HCT116 (cell line): Measurements from ENCODE around the gene MAPKBP1. TPM values are rescaled to one million over a fixed set of nuclear protein-coding genes. Genes with fewer than 3 reads are reported as not detected.

Source experiments
- ATAC-seq: fragments of 200-7000 bp; cut with Tn5 transposase; 2 replicates; pipeline ENCODE4 v1.9.1; 2020; ENCODE audit warnings: mild to moderate bottlenecking, moderate library complexity
- BruUV-seq: library from RNA; stranded (reverse); fragments of 400-500 nt; replicated peaks from 2 replicates; lab custom pipeline; 2021; lab: Mats Ljungman, UMichigan
- CTCF ChIA-PET: fragments of 300-600 bp; sonication (Branson Sonifier 250); formaldehyde crosslinking; loops from one replicate; lab custom pipeline; 2021; ENCODE audit warnings: antibody characterized with exemption; lab: Charles Lee
- POLR2A ChIA-PET: fragments of 300-600, 350-600 bp; sonication (Branson Sonifier 250); formaldehyde crosslinking; loops from one replicate; lab custom pipeline; 2021; ENCODE audit warnings: antibody characterized with exemption; lab: Charles Lee
- RAD21 ChIA-PET, 2 experiments: fragments of 300-600 bp; sonication (Branson Sonifier 250); formaldehyde crosslinking; loops; one replicate each; lab custom pipeline; 2023; ENCODE audit warnings: low total read pairs in 2 of 2; ENCODE audit not compliant: uncharacterized antibody in 2 of 2, unreplicated experiment in 2 of 2, low non-redundant PET in 1 of 2; lab: Charles Lee
- DNase-seq: peaks from one replicate; pipeline ENCODE4 v3.0.0-alpha.2; 2010; ENCODE audit warnings: low read depth, low spot score
- H2AFZ ChIP-seq: fragments of 200-600 bp; shearing (Covaris generic), sonication (generic); 2 replicates; pipeline ENCODE4 v1.6.1; 2017; ENCODE audit warnings: low read depth, mixed run types, mixed read lengths, antibody characterized with exemption, low read length; ENCODE audit not compliant: poor library complexity, severe bottlenecking
- H3K27ac ChIP-seq: 2 replicates; pipeline ENCODE4 v1.5.1; 2012; ENCODE audit warnings: low read depth, low read length
- H3K27me3 ChIP-seq: fragments of 200-600 bp; sonication (generic); 2 replicates; pipeline ENCODE4 v1.6.1; 2016; ENCODE audit warnings: mixed run types, low read length, mixed read lengths; ENCODE audit not compliant: insufficient read depth
- H3K36me3 ChIP-seq, 2 experiments: fragments of 200-500 bp in 1 of 2; fragments of 200-600 bp in 1 of 2; sonication (Bioruptor generic) in 1 of 2; sonication (generic) in 1 of 2; 2 replicates each; pipeline versions ENCODE4 v1.5.1 to v1.6.1; 2014 to 2016; ENCODE audit warnings: low read length in 2 of 2, inconsistent platforms in 1 of 2, mixed read lengths in 1 of 2, mixed run types in 1 of 2; ENCODE audit not compliant: insufficient read depth in 2 of 2, control insufficient read depth in 1 of 2
- H3K4me1 ChIP-seq, 2 experiments: fragments of 200-600 bp in 1 of 2; sonication (generic) in 1 of 2; 2 replicates each; pipeline versions ENCODE4 v1.5.1 to v1.6.1; 2012 to 2017; ENCODE audit warnings: low read length in 2 of 2, inconsistent platforms in 1 of 2, mild to moderate bottlenecking in 1 of 2, mixed read lengths in 1 of 2, mixed run types in 1 of 2, moderate library complexity in 1 of 2; ENCODE audit not compliant: insufficient read depth in 2 of 2, control insufficient read depth in 1 of 2
- H3K4me2 ChIP-seq: fragments of 200-600 bp; sonication (generic); 2 replicates; pipeline ENCODE4 v1.6.1; 2017; ENCODE audit warnings: mixed run types, low read length, mixed read lengths
- H3K4me3 ChIP-seq, 2 experiments: fragments of 200-600 bp in 1 of 2; sonication (generic) in 1 of 2; replicated peaks in 1 of 2; 2 replicates each; pipeline ENCODE4 v1.5.1; 2011 to 2016; ENCODE audit warnings: low read length in 2 of 2, control low read depth in 1 of 2, low read depth in 1 of 2, mild to moderate bottlenecking in 1 of 2, mixed read lengths in 1 of 2, mixed run types in 1 of 2
- H3K79me2 ChIP-seq: fragments of 200-600 bp; sonication (generic); 2 replicates; pipeline ENCODE4 v1.6.1; 2017; ENCODE audit warnings: mild to moderate bottlenecking, mixed run types, low read length, moderate library complexity, mixed read lengths; ENCODE audit not compliant: insufficient read depth
- H3K9ac ChIP-seq: fragments of 200-600 bp; sonication (generic); 2 replicates; pipeline ENCODE4 v1.6.1; 2016; ENCODE audit warnings: low read length, mixed read lengths
- H3K9me2 ChIP-seq: fragments of 200-600 bp; sonication (generic), shearing (Covaris generic); 2 replicates; pipeline ENCODE4 v1.6.1; 2017; ENCODE audit warnings: mixed run types, mild to moderate bottlenecking, moderate library complexity; ENCODE audit not compliant: insufficient read depth
- H3K9me3 ChIP-seq, 2 experiments: fragments of 200-500 bp in 1 of 2; fragments of 200-600 bp in 1 of 2; sonication (Bioruptor generic) in 1 of 2; sonication (generic) in 1 of 2; 2 replicates each; pipeline ENCODE4 v1.6.1; 2014 to 2017; ENCODE audit warnings: low read length in 2 of 2, mixed read lengths in 2 of 2, inconsistent platforms in 1 of 2, low read depth in 1 of 2, mild to moderate bottlenecking in 1 of 2, mixed run types in 1 of 2, moderate library complexity in 1 of 2; ENCODE audit not compliant: control insufficient read depth in 1 of 2, insufficient read depth in 1 of 2
- H4K20me1 ChIP-seq: fragments of 200-600 bp; sonication (generic), shearing (Covaris generic); 2 replicates; pipeline ENCODE4 v1.6.1; 2017; ENCODE audit warnings: mixed run types, mild to moderate bottlenecking, moderate library complexity; ENCODE audit not compliant: insufficient read depth
- ATF3 ChIP-seq: IDR thresholded peaks from 2 replicates; pipeline ENCODE4 v1.6.1; 2012
- CTCF ChIP-seq, 3 experiments: fragments of 200-600 bp in 1 of 3; sonication (generic) in 1 of 3; IDR thresholded peaks in 2 of 3; conservative IDR thresholded peaks in 1 of 3; 2 replicates each; pipeline ENCODE4 v1.5.1; 2012 to 2017; ENCODE audit warnings: low read depth in 2 of 3, low read length in 2 of 3, antibody characterized with exemption in 1 of 3, borderline replicate concordance in 1 of 3, control low read depth in 1 of 3, mild to moderate bottlenecking in 1 of 3, mixed read lengths in 1 of 3, mixed run types in 1 of 3, moderate library complexity in 1 of 3; ENCODE audit not compliant: insufficient read depth in 1 of 3
- ELF1 ChIP-seq: IDR thresholded peaks from 2 replicates; pipeline ENCODE4 v1.6.1; 2012; ENCODE audit warnings: low read depth, borderline replicate concordance
- EZH2phosphoT487 ChIP-seq: fragments of 200-600 bp; IDR thresholded peaks from 2 replicates; pipeline ENCODE4 v1.6.1; 2018; ENCODE audit warnings: antibody characterized with exemption, borderline replicate concordance
- FOSL1 ChIP-seq: IDR thresholded peaks from 2 replicates; pipeline ENCODE4 v1.6.1; 2012; ENCODE audit warnings: low read depth
- JUND ChIP-seq: IDR thresholded peaks from 2 replicates; pipeline ENCODE4 v1.6.1; 2012
- MAX ChIP-seq: IDR thresholded peaks from 2 replicates; pipeline ENCODE4 v1.6.1; 2012
- POLR2A ChIP-seq: IDR thresholded peaks from 2 replicates; pipeline ENCODE4 v1.7.0; 2011; ENCODE audit warnings: borderline replicate concordance; ENCODE audit not compliant: insufficient read depth, insufficient read length; ENCODE audit errors: extremely low read depth
- POLR2AphosphoS5 ChIP-seq: IDR thresholded peaks from 2 replicates; pipeline ENCODE4 v1.6.1; 2011; ENCODE audit warnings: mild to moderate bottlenecking, low read depth, low read length, moderate library complexity
- RAD21 ChIP-seq: IDR thresholded peaks from 2 replicates; pipeline ENCODE4 v1.6.1; 2012; ENCODE audit warnings: low read depth, mild to moderate bottlenecking
- REST ChIP-seq: IDR thresholded peaks from 2 replicates; pipeline ENCODE4 v1.6.1; 2012; ENCODE audit warnings: low read depth
- SIN3A ChIP-seq: IDR thresholded peaks from 2 replicates; pipeline ENCODE4 v1.6.1; 2012; ENCODE audit warnings: low read depth
- TCF7L2 ChIP-seq: IDR thresholded peaks from 2 replicates; pipeline ENCODE4 v1.7.0; 2011; ENCODE audit warnings: borderline replicate concordance, inconsistent platforms; ENCODE audit not compliant: insufficient read depth, insufficient read length; ENCODE audit errors: extremely low read depth
- YY1 ChIP-seq: IDR thresholded peaks from 2 replicates; pipeline ENCODE4 v1.6.1; 2011; ENCODE audit warnings: low read length, low read depth, moderate library complexity, mild to moderate bottlenecking; ENCODE audit not compliant: insufficient replicate concordance; ENCODE audit errors: extremely low read depth
- ZFX ChIP-seq: fragments of 450-650 bp; IDR thresholded peaks from 2 replicates; pipeline ENCODE4 v1.6.1; 2017
- ZNF274 ChIP-seq: fragments of 200-500 bp; sonication (Bioruptor generic); IDR thresholded peaks from 2 replicates; pipeline ENCODE4 v1.6.1; 2014; ENCODE audit warnings: mild to moderate bottlenecking, low read depth, low read length, inconsistent platforms
- intact Hi-C: fragments of 100-400 bp; cut with micrococcal nuclease; formaldehyde crosslinking; loops from 2 replicates; pipeline ENCODE4 v1.10.0; 2022
- total RNA-seq: library from RNA; stranded (reverse); gene quantifications from one replicate; pipeline ENCODE4 v1.2.1, GENCODE V29; 2021; ENCODE audit not compliant: unreplicated experiment

MAPKBP1 gene
- total RNA-seq, 1 experiment from 2014 or later, result 21.3 TPM

GRCh38 chr15:41865490-41866055, 91.3 kb downstream of the MAPKBP1 start (continued):
- TF ChIP-seq ZNF274, result no peak
- TF ChIP-seq ZFX, result no peak
- no peak for TF ChIP-seq TCF7L2

GRCh38 chr15:41866263-41866703, 92.0 kb downstream of the MAPKBP1 start:
- intact Hi-C loops, result no loop called here
- H3K4me1 ChIP-seq, result peaks cover 2 to 8% of the 10 kb centered on the region in 2 experiments; a peak in 3 of 4 replicates
- ATAC-seq (no peak), DNase-seq (no peak)
- no peak overlapping the region for H3K9ac ChIP-seq
- no TSS peak for BruUV-seq
- no peaks in the 10 kb centered on the region for H4K20me1 ChIP-seq
- no peak overlapping the region for H3K27ac ChIP-seq
- ChIA-PET RAD21 (no interaction called here), CTCF (no interaction called here), POLR2A (no interaction called here)
- no peaks in the 10 kb centered on the region for H3K36me3 ChIP-seq
- H3K9me3 ChIP-seq, result no peaks in the 10 kb centered on the region
- H3K4me3 ChIP-seq, result no peak overlapping the region
- H3K4me2 ChIP-seq, result no peak overlapping the region
- H3K79me2 ChIP-seq, result no peaks in the 10 kb centered on the region
- no peaks in the 10 kb centered on the region for H3K27me3 ChIP-seq
- H3K9me2 ChIP-seq, result no peaks in the 10 kb centered on the region
- no peak for TF ChIP-seq POLR2AphosphoS5
- no peak for TF ChIP-seq EZH2phosphoT487
- no peak for TF ChIP-seq SIN3A
- no peak for TF ChIP-seq JUND
- no peak for TF ChIP-seq ATF3
- no peak for TF ChIP-seq RAD21
- no peak for TF ChIP-seq MAX
- no peak for TF ChIP-seq ZNF274
- TF ChIP-seq CTCF (IDR thresholded peaks at IDR 0.05 in 2 of 3, conservative IDR thresholded peaks at IDR 0.05 in 1 of 3; ENCODE audit: borderline replicate concordance in 1 of 3, insufficient read depth in 1 of 3, low read depth in 2 of 3, low read length in 2 of 3), result no peak
- TF ChIP-seq YY1, result no peak
- no peak for TF ChIP-seq TCF7L2
- TF ChIP-seq REST, result no peak
- no peak for TF ChIP-seq POLR2A
- TF ChIP-seq FOSL1, result no peak
- TF ChIP-seq ELF1, result no peak
- H2AFZ ChIP-seq, result no peak overlapping the region
